ENCODE measurements around the gene POU3F3. TPM values are rescaled to one million over a fixed set of nuclear protein-coding genes. Genes with fewer than 3 reads are reported as not detected.

POU3F3 gene
- total RNA-seq, 1 experiment from 2014 or later: not detected

DNA sequence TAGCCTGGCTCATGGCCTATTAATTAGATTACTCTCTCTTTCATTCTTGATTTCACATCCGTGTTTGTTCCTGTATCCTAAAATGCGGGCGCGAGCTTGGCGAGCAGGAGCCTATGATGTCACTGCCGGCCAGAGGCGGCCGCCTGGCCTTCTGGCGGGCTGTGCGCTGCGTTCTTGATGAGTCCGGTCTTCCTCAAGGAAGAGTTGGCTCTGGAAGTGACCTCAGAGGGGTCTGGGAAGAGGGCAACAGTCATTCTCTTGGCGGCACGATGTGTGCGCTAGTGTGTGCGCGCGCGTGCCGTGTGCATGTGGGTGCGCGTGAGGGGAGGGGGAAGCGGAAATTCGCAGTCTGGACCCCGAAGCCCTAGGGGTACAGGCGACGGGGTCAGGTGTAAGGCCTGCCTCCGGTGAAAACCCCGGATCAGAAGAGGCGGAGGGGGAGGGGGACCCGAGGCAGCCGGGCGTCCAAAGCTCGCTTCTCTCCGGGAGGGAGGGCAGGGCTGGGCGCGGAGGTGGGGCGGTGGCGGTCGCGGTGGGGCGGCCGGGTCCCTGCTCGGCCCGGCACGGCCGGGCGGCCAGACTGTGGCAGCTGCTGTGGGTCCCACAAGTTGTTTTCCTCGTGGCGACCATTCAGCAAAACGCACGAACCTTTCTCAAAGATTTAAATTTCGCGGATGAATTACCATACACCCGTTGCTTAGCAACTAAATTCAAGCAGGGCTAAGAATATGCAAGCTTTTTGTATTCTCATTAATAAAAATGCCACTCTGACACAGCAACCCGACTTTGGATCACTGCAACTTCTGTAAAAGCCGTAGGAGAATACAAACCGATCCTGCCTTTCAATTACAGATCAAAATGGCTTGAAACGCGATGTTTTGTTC lies 8.4 kb downstream of the POU3F3 start (continued):
- TF ChIP-seq TCF7L2 (IDR thresholded peaks at IDR 0.05; ENCODE audit: borderline replicate concordance, extremely low read depth, insufficient read depth, insufficient read length): no peak

DNA sequence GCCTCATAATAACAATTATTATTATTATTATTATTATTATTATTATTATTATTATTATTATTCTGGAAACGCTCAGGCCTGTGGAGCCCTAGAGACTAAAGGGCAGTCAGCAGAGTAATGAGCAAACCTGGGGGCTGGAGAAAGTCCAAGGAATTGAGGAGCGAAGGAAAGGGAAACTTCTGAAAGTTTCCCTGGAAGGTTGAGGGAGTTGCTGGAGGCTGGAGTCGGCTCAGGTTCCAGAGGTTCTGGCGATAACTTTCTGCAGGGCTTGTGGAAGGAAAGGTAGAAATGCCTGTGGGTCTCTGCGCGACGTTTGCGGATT lies 9.2 kb downstream of the POU3F3 start:
- Histone ChIP-seq H3K27ac (ENCODE audit: low read depth, low read length) (no peak overlapping the region), H3K9me2 (ENCODE audit: insufficient read depth) (no peaks in the 10 kb centered on the region), H3K4me2 (ENCODE audit: low read length) (no peak overlapping the region), H3K9me3 (ENCODE audit: control insufficient read depth in 1 of 2, insufficient read depth in 1 of 2, low read depth in 1 of 2, low read length in 2 of 2) (no peaks in the 10 kb centered on the region), H3K4me1 (ENCODE audit: control insufficient read depth in 1 of 2, insufficient read depth in 2 of 2, low read length in 2 of 2) (no peaks in the 10 kb centered on the region), H3K9ac (ENCODE audit: low read length) (no peak overlapping the region), H3K36me3 (ENCODE audit: control insufficient read depth in 1 of 2, insufficient read depth in 2 of 2, low read length in 2 of 2) (no peaks in the 10 kb centered on the region), H3K4me3 (replicated peaks in 1 of 2; ENCODE audit: low read depth in 1 of 2, low read length in 2 of 2) (no peak overlapping the region), H3K27me3 (ENCODE audit: insufficient read depth, low read length) (no peaks in the 10 kb centered on the region), H4K20me1 (ENCODE audit: insufficient read depth) (no peaks in the 10 kb centered on the region; the same call in 1 of the 2 replicates), H3K79me2 (ENCODE audit: insufficient read depth, low read length) (no peaks in the 10 kb centered on the region), H2AFZ (ENCODE audit: low read depth, low read length, poor library complexity, severe bottlenecking) (no peak overlapping the region)
- RAD21 ChIA-PET (ENCODE audit: low non-redundant PET in 1 of 2, low total read pairs in 2 of 2, uncharacterized antibody in 2 of 2, unreplicated experiment in 2 of 2): no interaction called here
- CTCF ChIA-PET: no interaction called here
- no TSS peak for BruUV-seq (replicated peaks)
- POLR2A ChIA-PET: no interaction called here
- ATAC-seq (no peak), DNase-seq (ENCODE audit: low read depth, low spot score) (no peak)
- TF ChIP-seq EZH2 (IDR thresholded peaks at IDR 0.05): no peak
- TF ChIP-seq, protein P1, sequence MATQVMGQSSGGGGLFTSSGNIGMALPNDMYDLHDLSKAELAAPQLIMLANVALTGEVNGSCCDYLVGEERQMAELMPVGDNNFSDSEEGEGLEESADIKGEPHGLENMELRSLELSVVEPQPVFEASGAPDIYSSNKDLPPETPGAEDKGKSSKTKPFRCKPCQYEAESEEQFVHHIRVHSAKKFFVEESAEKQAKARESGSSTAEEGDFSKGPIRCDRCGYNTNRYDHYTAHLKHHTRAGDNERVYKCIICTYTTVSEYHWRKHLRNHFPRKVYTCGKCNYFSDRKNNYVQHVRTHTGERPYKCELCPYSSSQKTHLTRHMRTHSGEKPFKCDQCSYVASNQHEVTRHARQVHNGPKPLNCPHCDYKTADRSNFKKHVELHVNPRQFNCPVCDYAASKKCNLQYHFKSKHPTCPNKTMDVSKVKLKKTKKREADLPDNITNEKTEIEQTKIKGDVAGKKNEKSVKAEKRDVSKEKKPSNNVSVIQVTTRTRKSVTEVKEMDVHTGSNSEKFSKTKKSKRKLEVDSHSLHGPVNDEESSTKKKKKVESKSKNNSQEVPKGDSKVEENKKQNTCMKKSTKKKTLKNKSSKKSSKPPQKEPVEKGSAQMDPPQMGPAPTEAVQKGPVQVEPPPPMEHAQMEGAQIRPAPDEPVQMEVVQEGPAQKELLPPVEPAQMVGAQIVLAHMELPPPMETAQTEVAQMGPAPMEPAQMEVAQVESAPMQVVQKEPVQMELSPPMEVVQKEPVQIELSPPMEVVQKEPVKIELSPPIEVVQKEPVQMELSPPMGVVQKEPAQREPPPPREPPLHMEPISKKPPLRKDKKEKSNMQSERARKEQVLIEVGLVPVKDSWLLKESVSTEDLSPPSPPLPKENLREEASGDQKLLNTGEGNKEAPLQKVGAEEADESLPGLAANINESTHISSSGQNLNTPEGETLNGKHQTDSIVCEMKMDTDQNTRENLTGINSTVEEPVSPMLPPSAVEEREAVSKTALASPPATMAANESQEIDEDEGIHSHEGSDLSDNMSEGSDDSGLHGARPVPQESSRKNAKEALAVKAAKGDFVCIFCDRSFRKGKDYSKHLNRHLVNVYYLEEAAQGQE (IDR thresholded peaks at IDR 0.05; ENCODE audit: low read depth): no peak
- TF ChIP-seq, protein P2, sequence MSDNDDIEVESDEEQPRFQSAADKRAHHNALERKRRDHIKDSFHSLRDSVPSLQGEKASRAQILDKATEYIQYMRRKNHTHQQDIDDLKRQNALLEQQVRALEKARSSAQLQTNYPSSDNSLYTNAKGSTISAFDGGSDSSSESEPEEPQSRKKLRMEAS (IDR thresholded peaks at IDR 0.05): no peak
- no peak for TF ChIP-seq ELF1 (IDR thresholded peaks at IDR 0.05; ENCODE audit: borderline replicate concordance, low read depth)
- TF ChIP-seq, protein P3, sequence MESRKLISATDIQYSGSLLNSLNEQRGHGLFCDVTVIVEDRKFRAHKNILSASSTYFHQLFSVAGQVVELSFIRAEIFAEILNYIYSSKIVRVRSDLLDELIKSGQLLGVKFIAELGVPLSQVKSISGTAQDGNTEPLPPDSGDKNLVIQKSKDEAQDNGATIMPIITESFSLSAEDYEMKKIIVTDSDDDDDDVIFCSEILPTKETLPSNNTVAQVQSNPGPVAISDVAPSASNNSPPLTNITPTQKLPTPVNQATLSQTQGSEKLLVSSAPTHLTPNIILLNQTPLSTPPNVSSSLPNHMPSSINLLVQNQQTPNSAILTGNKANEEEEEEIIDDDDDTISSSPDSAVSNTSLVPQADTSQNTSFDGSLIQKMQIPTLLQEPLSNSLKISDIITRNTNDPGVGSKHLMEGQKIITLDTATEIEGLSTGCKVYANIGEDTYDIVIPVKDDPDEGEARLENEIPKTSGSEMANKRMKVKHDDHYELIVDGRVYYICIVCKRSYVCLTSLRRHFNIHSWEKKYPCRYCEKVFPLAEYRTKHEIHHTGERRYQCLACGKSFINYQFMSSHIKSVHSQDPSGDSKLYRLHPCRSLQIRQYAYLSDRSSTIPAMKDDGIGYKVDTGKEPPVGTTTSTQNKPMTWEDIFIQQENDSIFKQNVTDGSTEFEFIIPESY (IDR thresholded peaks at IDR 0.05; ENCODE audit: extremely low read depth, insufficient replicate concordance, low read length): no peak
- TF ChIP-seq POLR2AphosphoS5 (IDR thresholded peaks at IDR 0.05; ENCODE audit: low read depth, low read length): no peak
- TF ChIP-seq SIN3A (IDR thresholded peaks at IDR 0.05; ENCODE audit: low read depth): no peak
- no peak for TF ChIP-seq SRF (IDR thresholded peaks at IDR 0.05; ENCODE audit: low read depth)
- TF ChIP-seq EZH2phosphoT487 (IDR thresholded peaks at IDR 0.05; ENCODE audit: borderline replicate concordance): no peak
- TF ChIP-seq JUND (IDR thresholded peaks at IDR 0.05): no peak
- TF ChIP-seq, protein P4, sequence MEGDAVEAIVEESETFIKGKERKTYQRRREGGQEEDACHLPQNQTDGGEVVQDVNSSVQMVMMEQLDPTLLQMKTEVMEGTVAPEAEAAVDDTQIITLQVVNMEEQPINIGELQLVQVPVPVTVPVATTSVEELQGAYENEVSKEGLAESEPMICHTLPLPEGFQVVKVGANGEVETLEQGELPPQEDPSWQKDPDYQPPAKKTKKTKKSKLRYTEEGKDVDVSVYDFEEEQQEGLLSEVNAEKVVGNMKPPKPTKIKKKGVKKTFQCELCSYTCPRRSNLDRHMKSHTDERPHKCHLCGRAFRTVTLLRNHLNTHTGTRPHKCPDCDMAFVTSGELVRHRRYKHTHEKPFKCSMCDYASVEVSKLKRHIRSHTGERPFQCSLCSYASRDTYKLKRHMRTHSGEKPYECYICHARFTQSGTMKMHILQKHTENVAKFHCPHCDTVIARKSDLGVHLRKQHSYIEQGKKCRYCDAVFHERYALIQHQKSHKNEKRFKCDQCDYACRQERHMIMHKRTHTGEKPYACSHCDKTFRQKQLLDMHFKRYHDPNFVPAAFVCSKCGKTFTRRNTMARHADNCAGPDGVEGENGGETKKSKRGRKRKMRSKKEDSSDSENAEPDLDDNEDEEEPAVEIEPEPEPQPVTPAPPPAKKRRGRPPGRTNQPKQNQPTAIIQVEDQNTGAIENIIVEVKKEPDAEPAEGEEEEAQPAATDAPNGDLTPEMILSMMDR (IDR thresholded peaks at IDR 0.05 in 2 of 3, conservative IDR thresholded peaks at IDR 0.05 in 1 of 3; ENCODE audit: borderline replicate concordance in 1 of 3, insufficient read depth in 1 of 3, low read depth in 2 of 3, low read length in 2 of 3): no peak
- intact Hi-C loops (cut with micrococcal nuclease): no loop called here

Data from HCT116 (cell line).